Measurements from ENCODE around the gene AOPEP.

The AOPEP gene

GRCh38 chr9:94896512-94896911 is 170.0 kb downstream of the AOPEP start:
- no peak for DNase-seq (ENCODE audit: low read depth)

GRCh38 chr9:94899464-94900221 is 173.1 kb downstream of the AOPEP start:
- no peak for DNase-seq (ENCODE audit: low read depth)

- DNase-seq (ENCODE audit: low read depth) = peak; percentile 97
Observed at GRCh38 chr9:94900222-94901018, 173.9 kb downstream of the AOPEP start.

- no peak for DNase-seq (ENCODE audit: low read depth)
Observed at GRCh38 chr9:94901019-94901363, 174.5 kb downstream of the AOPEP start.

GRCh38 chr9:94903961-94904421 is 177.5 kb downstream of the AOPEP start:
- peak; percentile 90 for DNase-seq (ENCODE audit: low read depth)

- DNase-seq (ENCODE audit: low read depth) = no peak
Observed at GRCh38 chr9:94904806-94905205, 178.3 kb downstream of the AOPEP start.

- no peak for DNase-seq (ENCODE audit: low read depth)
Observed at GRCh38 chr9:94905606-94906005, 179.1 kb downstream of the AOPEP start.

GRCh38 chr9:94906181-94906580 is 179.7 kb downstream of the AOPEP start:
- DNase-seq (ENCODE audit: low read depth) = no peak

GRCh38 chr9:94906713-94907112 is 180.2 kb downstream of the AOPEP start:
- no peak for DNase-seq (ENCODE audit: low read depth)

- DNase-seq (ENCODE audit: low read depth) = no peak
Observed at GRCh38 chr9:94907264-94907936, 180.9 kb downstream of the AOPEP start.

GRCh38 chr9:94908011-94908563 is 181.6 kb downstream of the AOPEP start:
- no peak for DNase-seq (ENCODE audit: low read depth)

GRCh38 chr9:94908583-94909249 is 182.2 kb downstream of the AOPEP start:
- DNase-seq (ENCODE audit: low read depth) = no peak

GRCh38 chr9:94909250-94909894 is 182.9 kb downstream of the AOPEP start:
- DNase-seq (ENCODE audit: low read depth) = no peak

GRCh38 chr9:94909965-94910730 is 183.6 kb downstream of the AOPEP start:
- no peak for DNase-seq (ENCODE audit: low read depth)

GRCh38 chr9:94911211-94911610 is 184.7 kb downstream of the AOPEP start:
- no peak for DNase-seq (ENCODE audit: low read depth)

- peak; percentile 50 for DNase-seq (ENCODE audit: low read depth)
Observed at GRCh38 chr9:94911986-94912635, 185.6 kb downstream of the AOPEP start.

- peak; percentile 92 for DNase-seq (ENCODE audit: low read depth)
Observed at GRCh38 chr9:94912700-94913249, 186.3 kb downstream of the AOPEP start.

GRCh38 chr9:94913550-94913949 is 187.1 kb downstream of the AOPEP start:
- no peak for DNase-seq (ENCODE audit: low read depth)
